NOMO-1 (cell line): ENCODE measurements around the gene ZNF512B.
"Not testable (repeated sequence)": the region's sequence is repeated elsewhere in the genome, so short reads cannot be mapped to it uniquely, and the experiment has no call there.

Source experiments
- DNase-seq, 2 experiments: peaks; one replicate each; lab custom pipeline; 2025; ENCODE audit not compliant: unreplicated experiment in 2 of 2; lab: John Stamatoyannopoulos, UW

The ZNF512B gene, protein sequence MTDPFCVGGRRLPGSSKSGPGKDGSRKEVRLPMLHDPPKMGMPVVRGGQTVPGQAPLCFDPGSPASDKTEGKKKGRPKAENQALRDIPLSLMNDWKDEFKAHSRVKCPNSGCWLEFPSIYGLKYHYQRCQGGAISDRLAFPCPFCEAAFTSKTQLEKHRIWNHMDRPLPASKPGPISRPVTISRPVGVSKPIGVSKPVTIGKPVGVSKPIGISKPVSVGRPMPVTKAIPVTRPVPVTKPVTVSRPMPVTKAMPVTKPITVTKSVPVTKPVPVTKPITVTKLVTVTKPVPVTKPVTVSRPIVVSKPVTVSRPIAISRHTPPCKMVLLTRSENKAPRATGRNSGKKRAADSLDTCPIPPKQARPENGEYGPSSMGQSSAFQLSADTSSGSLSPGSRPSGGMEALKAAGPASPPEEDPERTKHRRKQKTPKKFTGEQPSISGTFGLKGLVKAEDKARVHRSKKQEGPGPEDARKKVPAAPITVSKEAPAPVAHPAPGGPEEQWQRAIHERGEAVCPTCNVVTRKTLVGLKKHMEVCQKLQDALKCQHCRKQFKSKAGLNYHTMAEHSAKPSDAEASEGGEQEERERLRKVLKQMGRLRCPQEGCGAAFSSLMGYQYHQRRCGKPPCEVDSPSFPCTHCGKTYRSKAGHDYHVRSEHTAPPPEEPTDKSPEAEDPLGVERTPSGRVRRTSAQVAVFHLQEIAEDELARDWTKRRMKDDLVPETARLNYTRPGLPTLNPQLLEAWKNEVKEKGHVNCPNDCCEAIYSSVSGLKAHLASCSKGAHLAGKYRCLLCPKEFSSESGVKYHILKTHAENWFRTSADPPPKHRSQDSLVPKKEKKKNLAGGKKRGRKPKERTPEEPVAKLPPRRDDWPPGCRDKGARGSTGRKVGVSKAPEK

DNA sequence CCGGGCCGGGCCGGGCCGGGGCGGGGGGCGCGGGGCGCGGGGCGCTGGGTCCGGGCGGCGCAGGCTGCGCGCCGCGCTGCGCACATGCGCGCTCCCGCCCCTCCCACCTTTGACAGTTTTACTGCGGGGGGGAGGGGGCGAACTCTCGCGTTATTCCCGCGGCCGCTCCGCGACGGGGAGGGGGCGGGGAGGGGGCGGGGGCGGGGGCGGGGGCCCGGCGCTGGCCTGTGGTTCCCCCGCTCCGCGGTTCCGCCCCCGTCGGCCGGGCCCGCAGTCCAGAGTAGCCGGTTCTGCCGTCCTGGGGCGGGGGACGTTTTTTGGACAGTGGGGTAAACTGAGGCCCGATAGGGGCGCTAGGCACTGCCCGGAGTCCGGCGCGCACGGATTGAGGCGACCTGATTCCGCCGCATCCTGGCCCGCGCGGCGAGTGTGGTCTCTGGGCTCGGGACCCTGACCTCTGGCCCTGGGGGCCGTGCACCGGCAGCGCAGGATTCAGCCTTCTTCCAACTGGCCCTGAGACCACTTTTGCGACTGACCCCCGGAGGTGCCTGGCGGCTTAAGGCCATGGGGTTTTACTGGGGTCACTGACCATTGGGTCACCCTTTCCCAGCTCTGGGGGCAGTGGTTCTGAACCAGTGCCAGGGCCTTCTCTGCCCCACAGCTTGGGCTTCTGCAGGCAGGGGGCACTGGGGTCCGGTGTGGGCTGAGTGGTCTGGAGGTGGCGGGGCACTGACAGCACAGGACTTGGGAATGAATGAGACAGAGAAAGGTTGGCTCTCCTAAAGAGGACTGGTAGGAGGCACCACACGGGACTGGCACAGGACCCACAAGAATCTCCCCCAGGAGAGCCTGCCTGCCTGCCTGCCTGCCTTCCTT lies at the start of gene ZNF512B:
TSS of gene ZNF512B (minus strand) at position 93 of the 876 bp plus-strand sequence. CDS start 1,980 bp downstream, outside the sequence.
- peak; percentile 18 to 51 for DNase-seq

DNA sequence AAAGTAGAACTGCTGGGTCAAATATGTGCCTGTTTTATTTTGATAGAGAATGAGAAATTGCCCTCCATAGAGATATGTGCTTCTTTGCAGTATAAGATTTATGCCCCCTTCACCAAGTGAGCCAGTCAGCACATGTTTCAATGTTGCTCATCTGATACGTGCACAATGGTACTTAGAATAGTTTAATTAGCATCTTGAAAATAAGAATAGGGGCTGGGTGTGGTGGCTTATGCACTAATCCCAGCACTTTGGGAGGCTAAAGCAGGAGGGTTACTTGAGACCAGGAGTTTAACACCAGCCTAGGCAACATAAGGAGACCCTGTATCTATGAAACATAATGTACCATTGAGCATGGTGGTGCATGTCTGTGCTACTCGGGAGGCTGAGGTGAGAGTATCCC lies 45.9 kb upstream of the ZNF512B start:
- DNase-seq = no peak

DNA sequence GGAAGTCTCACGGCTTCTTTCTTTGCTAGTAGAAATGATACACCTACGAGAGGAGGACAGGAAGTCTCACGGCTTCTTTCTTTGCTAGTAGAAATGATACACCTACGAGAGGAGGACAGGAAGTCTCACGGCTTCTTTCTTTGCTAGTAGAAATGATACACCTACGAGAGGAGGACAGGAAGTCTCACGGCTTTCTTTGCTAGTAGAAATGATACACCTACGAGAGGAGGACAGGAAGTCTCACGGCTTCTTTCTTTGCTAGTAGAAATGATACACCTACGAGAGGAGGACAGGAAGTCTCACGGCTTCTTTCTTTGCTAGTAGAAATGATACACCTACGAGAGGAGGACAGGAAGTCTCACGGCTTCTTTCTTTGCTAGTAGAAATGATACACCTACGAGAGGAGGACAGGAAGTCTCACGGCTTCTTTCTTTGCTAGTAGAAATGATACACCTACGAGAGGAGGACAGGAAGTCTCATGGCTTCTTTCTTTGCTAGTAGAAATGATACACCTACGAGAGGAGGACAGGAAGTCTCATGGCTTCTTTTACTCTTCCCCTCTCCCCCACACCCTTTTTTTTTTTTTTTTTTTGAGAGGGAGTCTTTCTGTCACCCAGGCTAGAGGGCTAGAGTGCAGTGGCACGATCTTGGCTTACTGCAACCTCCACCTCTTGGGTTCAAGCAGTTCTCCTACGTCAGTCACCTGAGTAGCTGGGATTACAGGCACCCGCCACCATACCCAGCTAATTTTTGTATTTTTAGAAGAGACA lies 42.8 kb upstream of the ZNF512B start:
- DNase-seq = not testable (repeated sequence)

DNA sequence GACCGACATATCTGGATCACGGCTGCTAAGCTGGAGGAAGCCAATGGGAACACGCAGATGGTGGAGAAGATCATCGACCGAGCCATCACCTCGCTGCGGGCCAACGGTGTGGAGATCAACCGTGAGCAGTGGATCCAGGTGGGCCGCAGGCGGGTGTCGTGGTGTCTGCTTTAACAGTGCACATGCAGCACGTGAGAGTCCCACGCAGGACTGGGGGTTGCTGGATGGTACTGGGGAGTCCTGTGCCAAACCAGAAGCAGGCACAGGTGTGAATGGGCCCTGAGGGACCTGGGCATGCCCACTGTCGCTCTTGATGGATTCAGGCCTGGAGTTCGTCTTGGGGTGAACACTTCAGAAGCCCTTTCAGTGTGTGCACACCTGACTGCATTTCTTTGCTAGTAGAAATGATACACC lies 41.6 kb upstream of the ZNF512B start:
- no peak for DNase-seq

DNA sequence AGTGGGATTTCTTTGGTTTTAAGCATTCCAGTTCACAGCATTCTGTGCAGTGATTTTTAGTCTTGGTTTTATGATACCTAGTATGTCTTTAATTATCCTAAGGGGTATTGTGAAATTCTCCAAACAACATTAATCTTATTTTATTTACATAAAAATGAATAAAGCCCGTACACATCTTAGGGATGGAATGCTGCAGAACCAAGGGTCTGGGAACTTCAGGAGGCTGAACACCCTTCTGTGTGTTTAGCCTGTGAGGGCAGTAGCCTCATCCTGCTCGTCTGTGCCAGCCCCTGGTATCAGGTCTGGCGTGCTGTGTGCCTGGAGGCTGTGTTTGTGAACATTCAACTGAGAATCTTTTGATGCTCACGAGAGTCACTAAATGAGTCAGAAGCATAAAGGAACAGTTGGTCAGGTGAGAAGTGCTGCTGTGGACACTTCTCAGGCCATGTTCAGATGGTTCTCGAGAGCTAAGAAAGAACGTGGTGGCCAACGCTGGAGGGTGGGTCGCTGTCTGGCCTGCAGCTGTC lies 41.0 kb upstream of the ZNF512B start:
- DNase-seq = no peak

DNA sequence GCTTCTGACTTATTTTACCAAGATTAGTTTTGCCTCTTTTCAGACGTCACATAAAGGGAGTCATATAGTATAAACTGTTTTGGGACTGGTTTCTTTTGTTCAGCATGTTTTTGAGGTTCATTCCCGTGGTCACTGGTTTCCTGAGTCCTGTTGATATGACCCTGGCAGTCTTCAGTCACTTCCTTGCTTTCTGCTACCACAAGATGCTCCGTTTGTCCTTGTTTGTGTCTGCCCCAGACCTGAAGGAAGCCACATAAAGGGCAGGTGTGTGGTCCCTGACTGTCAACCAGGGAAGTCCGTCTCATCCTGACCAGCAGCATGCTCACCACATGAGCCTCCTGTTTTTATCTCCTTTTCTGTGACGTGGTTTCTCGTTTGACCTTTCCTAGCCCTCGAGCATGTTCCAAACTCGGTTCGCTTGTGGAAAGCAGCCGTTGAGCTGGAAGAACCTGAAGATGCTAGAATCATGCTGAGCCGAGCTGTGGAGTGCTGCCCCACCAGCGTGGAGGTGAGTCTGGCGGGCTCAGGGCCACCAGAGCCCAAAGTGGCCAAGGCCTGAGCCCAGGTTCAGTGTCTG lies 40.2 kb upstream of the ZNF512B start:
- no peak for DNase-seq

DNA sequence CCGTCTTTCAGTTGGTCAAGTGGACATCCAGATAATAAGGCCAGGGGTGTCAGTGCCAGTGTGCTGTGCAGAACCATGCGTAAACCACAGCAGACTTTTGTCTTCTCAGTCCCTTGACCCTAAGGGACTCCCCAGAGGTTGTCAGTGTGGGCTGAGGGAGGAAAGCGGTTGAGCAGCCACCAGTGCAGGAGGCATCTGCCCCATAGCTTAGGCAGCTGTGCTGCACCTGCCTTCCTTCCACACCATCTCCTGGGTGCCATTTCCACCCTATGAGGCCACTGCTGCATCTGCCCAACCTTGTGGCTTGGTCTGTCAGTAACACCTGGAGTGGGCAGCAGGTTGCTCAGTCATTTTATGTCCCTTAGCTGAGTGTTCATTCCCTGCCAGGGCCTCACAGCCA lies 37.2 kb upstream of the ZNF512B start:
- DNase-seq = no peak

DNA sequence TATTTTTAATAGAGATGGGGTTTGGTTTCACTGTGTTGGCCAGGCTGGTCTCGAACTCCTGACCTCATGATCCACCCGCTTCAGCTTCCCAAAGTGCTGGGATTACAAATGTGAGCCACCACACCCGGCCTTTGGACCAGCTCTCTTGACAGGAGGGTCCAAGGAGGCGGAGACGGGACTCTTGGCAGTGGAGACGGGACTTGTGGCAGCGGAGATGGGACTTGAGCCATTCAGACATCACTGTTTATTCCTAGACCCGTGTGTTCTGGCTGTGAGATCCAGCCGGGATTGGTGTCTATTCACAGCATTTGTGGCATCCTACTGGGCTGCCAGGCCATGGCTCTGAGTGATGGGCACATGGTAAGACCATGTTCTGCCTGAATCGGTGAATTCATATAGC lies 36.8 kb upstream of the ZNF512B start:
- DNase-seq = no peak

DNA sequence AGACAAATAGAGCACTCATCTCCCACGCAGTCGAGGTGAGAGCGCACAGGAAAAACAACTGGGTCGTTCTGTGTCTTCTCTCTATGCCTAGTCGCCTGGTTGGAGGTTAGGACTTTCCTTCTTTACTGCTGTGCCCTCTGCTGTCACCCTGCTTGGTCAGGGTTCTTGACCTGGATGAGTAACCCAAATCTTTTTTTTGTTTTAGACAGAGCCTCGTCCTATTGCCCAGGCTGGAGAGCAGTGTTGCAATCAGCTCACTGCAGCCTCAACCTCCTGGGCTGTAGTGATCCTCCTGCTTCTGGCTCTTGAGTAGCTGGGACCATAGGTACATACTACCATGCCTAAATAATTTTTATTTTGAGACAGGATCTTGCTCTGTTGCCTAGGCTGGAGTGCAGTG lies 35.7 kb upstream of the ZNF512B start:
- DNase-seq = no peak

DNA sequence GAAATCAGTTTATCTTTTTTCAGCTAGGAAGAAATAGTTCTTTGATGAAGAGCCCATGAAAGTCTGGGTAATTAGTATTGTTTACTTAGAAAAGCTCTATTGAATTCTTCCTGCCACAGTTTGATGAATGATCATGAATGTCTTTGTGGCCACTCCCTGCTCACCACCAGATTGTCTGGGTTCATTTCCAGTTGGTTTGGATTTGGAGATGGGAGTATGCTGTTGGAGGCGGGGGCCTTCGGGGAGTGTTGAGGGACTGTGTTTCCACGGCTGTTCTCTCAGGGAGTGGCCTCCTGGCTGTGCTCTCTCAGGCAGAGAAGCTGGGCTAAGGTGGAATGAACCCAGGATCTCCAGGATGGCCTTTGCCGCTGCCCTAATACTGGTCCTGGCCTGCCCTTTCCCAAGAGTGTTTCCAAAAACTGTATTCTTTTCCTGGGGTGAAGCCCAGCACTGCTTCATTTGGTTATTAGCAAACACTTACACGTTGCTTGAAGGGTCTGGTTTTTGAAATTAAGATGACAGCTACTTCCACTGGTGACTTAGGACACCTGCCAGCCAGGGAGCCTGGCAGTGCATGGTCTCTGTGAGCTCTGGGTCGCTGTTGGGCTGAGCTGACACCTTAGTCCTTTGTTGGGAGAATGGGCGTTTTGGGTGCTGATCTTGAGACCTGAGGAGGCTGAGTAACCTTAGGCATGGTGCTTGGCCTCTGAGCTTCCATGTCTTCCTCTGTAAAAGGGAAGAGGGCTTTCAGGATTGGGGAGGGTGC lies 34.4 kb upstream of the ZNF512B start:
- DNase-seq = no peak

DNA sequence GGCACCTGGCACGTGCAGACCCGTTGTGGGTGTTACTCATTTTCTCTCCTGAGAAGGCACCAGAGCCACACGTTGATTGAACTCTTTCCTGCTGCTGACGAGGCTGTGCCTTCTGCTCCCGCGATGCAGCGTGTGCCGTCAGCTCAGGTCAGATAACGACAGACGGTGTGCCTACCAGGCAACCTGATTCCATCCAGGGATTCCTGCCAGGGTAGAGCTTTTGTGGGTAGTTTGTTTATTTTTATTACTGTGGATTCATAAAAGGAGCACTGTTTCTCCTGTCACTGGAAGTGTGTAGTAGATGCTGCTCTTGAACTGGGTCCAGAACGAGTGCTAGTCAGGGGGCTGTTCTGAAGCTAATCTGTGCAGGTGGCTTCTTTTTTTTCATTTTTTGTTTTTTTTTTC lies 31.9 kb upstream of the ZNF512B start:
- DNase-seq = no peak

DNA sequence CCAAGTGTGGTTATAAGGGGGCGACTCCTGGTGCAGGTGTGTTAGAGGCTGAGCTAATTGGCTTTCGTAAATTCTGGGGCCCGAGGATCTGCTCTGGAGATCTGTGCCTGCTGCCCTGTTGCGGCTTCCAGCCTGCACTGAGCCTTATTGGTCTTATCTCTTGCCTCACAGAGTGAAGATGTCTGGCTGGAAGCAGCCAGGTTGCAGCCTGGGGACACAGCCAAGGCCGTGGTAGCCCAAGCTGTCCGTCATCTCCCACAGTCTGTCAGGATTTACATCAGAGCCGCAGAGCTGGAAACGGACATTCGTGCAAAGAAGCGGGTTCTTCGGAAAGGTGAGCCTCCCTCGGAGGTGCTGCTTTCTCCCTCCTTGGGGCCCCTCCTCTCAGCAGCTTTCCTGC lies 31.2 kb upstream of the ZNF512B start:
- DNase-seq = no peak

DNA sequence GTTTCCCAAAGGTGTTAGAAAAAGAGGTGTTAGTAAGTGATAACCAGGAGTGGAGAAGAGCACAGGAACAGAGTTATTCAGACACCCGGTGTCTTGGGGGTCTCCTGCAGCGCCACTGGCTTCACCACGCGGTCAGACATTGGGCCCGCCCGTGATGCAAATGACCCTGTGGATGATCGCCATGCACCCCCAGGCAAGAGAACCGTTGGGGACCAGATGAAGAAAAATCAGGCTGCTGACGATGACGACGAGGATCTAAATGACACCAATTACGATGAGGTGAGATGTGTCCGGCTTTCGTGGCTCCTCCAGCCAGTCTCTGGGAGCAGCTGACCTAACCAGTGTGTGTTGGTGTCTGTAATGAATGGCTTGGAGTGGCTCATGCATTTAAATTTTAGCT lies 13.2 kb upstream of the ZNF512B start:
- DNase-seq = no peak

DNA sequence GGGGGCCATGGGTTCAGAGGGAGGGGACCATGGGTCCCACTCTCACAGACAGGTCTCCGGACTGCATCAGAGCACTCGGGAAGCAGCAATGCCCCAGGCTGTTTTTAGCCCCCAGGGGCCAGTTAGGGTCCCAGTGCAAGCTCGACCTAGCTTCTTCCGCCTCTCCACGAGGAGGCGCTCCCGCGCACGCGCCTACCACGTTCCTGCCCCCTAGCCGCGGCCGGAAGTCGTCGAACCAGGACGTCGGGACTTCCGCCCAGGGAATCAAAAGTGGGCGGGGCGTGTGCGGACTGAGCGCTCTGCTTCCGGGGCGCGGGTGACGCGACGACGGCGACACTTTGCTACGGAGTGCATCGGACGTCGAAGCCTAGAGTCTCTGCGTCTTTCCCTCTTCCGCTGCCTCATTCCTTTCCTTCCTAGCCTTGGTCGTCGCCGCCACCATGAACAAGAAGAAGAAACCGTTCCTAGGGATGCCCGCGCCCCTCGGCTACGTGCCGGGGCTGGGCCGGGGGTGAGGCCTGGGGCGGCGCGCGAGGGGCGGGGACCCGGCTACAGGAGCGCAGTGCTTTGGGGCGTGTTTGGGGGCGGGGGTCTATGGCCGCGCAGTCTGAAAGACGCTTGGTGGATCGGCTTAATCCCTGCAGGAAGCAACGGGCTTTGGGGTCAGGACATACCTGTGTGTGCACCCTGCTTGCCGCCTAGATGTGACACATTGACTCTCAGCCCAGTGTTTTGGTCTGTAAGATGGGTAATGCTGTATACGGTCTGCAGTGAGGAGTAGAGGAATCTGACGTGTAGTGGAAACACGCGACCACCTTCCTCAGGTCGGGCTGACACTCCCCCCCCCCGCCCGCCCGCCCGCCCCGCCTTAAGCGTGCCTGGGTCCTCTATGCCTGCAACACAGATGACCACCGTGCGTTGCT lies 11.3 kb upstream of the ZNF512B start, which contains the start of gene PRPF6:
TSS of gene PRPF6 (plus strand) at position 327 of the 923 bp plus-strand sequence. CDS start at position 441, 114 bp downstream.
- DNase-seq = peak; percentile 97 to 98

DNA sequence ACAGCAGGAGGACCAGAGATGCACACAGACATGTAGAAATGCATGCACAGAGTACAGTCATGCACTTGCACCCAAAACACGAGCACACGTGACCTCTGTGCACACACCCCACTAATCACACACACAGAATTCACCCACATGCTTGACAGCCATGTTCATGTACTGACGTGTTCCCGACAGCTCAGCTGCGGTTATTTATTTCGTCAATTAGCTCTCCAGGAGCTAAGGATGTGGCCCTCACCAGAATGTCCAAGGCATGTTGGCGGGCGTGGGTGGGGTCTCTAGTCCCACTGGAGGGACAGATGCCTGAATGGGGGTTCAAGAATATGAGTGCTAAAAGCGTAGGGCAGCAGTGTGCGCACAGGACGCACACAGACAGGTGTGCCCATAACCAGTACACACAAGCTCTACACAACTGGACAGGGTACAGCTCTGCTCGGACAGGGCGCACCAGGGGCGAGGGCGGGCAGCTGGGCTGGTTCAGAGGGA lies 10.6 kb upstream of the ZNF512B start:
- no peak for DNase-seq

DNA sequence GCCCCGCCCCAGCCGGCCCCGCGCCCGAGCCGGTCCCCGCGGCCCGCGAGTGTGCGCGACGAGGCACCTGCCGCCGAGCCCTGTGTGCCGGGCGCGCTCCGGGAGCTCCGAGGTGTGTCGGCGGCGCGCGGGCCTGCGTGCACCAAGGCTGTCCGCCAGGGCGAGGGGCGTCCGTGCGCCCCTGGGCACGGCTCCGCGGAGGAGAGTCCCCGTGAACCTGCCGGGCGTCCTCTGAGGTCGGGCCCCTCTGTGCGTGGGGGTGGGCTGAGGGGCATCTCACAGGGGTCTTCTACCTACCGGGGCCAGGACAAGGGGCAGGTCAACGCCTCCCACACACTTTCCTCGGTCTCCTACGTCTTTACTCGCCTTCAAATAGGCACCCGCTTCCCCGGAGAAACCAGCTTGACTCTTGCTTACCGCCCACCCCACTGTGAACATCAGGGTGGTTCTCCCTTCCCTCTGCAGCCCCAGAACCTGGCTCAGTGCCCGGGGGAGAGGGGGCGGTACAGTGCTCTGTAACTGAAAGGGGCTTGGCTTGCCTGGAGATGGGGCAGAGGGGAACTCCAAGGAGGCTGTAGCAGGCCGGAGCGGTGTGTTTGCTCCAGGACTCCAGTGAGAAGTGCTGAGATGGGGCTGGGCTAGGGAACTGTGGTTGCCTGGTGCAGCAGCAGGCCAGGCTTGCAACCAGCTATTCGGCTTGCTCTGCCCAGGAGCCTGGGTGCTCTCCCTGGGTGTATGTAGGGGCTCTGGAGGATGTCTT lies 10.0 kb upstream of the ZNF512B start, which contains the start of gene SAMD10:
TSS of gene SAMD10 (minus strand) at position 86 of the 760 bp plus-strand sequence. CDS start 175 bp downstream, outside the sequence.
- DNase-seq = peak; percentile 28 to 49

DNA sequence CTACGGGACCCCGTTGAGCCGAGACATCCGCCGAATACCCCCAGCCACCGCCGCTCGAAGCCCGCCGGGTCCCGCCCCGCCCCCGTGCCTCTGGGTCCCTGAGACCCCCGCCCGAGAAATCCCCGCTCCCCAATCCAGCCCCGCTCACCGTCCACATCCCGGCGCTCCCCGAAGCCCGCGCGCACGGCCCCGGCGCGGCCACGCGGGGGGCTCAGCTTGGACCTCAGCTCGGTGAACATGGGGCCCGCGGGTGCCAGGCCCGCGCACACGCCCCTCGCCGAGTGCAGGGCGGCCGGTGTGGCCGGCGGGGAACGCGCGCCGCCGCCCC lies 9.5 kb upstream of the ZNF512B start:
- no peak for DNase-seq
